H1 (cell line): Measurements from ENCODE around the gene PRR12. TPM values are rescaled to one million over a fixed set of nuclear protein-coding genes. Genes with fewer than 3 reads are reported as not detected.

Experiments
- CTCF ChIA-PET: fragments of 300-600 bp; sonication (Branson Sonifier 250); formaldehyde crosslinking; loops from one replicate; lab custom pipeline; 2021; ENCODE audit not compliant: partially characterized antibody; lab: Charles Lee
- POLR2A ChIA-PET: fragments of 300-600 bp; sonication (Branson Sonifier 250); formaldehyde crosslinking; loops from one replicate; lab custom pipeline; 2021; ENCODE audit warnings: inconsistent platforms; ENCODE audit not compliant: partially characterized antibody; lab: Charles Lee
- DNase-seq, 2 experiments: peaks; one replicate each; pipeline versions ENCODE4 v3.0.0 to v3.0.0-alpha.2; 2010 to 2022; ENCODE audit warnings: low spot score in 2 of 2, low read depth in 1 of 2, mixed read lengths in 1 of 2
- FAIRE-seq: peaks from 2 replicates; lab custom pipeline; 2011; peaks lifted over from hg19 to GRCh38; lab: Jason Lieb, UNC
- H2AFZ ChIP-seq: 2 replicates; pipeline ENCODE4 v1.8.1; 2012; ENCODE audit warnings: low read length, inconsistent platforms
- H2AK5ac ChIP-seq: 2 replicates; pipeline ENCODE4 v1.6.1; 2013; ENCODE audit warnings: low read depth, low read length
- H2BK120ac ChIP-seq: replicated peaks from 2 replicates; pipeline ENCODE3; 2013; ENCODE audit warnings: low read depth, low read length, inconsistent platforms
- H2BK12ac ChIP-seq: 2 replicates; pipeline ENCODE4 v1.6.1; 2013; ENCODE audit warnings: low read depth, low read length
- H2BK15ac ChIP-seq: 2 replicates; pipeline ENCODE4 v1.6.1; 2013; ENCODE audit warnings: low read length
- H2BK20ac ChIP-seq: 2 replicates; pipeline ENCODE4 v1.6.1; 2013; ENCODE audit warnings: low read length
- H2BK5ac ChIP-seq: 2 replicates; pipeline ENCODE4 v1.6.1; 2013; ENCODE audit warnings: low read depth, low read length
- H3K14ac ChIP-seq: 2 replicates; pipeline ENCODE4 v1.6.1; 2013; ENCODE audit warnings: inconsistent platforms; ENCODE audit not compliant: insufficient read length
- H3K18ac ChIP-seq: 2 replicates; pipeline ENCODE4 v1.6.1; 2013; ENCODE audit warnings: low read length; ENCODE audit errors: extremely low read depth
- H3K23ac ChIP-seq: 2 replicates; pipeline ENCODE4 v1.6.1; 2013; ENCODE audit warnings: inconsistent platforms; ENCODE audit not compliant: insufficient read length
- H3K23me2 ChIP-seq: 2 replicates; pipeline ENCODE4 v1.6.1; 2013; ENCODE audit warnings: low read depth, low read length
- H3K27ac ChIP-seq: 2 replicates; pipeline ENCODE4 v1.6.1; 2011; ENCODE audit warnings: low read depth, low read length, inconsistent platforms
- H3K27me3 ChIP-seq, 4 experiments: replicated peaks in 1 of 4; 1 replicate in 1 of 4; 2 replicates in 3 of 4; pipeline versions ENCODE4 v1.6.1 to v1.8.1; 2011 to 2013; ENCODE audit warnings: low read length in 3 of 4, mild to moderate bottlenecking in 3 of 4, inconsistent platforms in 2 of 4, mixed read lengths in 2 of 4, moderate library complexity in 1 of 4; ENCODE audit not compliant: control insufficient read depth in 3 of 4, insufficient read depth in 3 of 4; ENCODE audit errors: extremely low read depth in 1 of 4
- H3K36me3 ChIP-seq, 4 experiments: 2 replicates each; pipeline versions ENCODE4 v1.6.1 to v1.8.1; 2011 to 2013; ENCODE audit warnings: mild to moderate bottlenecking in 4 of 4, low read length in 3 of 4, moderate library complexity in 2 of 4, control low read depth in 1 of 4, inconsistent platforms in 1 of 4; ENCODE audit not compliant: insufficient read depth in 4 of 4, control insufficient read depth in 2 of 4
- H3K4ac ChIP-seq: replicated peaks from 2 replicates; pipeline ENCODE3; 2013; ENCODE audit warnings: low read length, low read depth, mixed read lengths, inconsistent platforms; ENCODE audit not compliant: insufficient read length
- H3K4me1 ChIP-seq, 4 experiments: replicated peaks in 1 of 4; 1 replicate in 1 of 4; 2 replicates in 3 of 4; pipeline versions ENCODE4 v1.6.1 to v1.8.1; 2011 to 2013; ENCODE audit warnings: low read length in 3 of 4, inconsistent platforms in 2 of 4, mixed read lengths in 1 of 4; ENCODE audit not compliant: insufficient read depth in 4 of 4, control insufficient read depth in 3 of 4
- H3K4me2 ChIP-seq, 2 experiments: 2 replicates each; pipeline versions ENCODE4 v1.6.1 to v1.8.1; 2011 to 2013; ENCODE audit warnings: low read depth in 2 of 2, low read length in 2 of 2, control low read depth in 1 of 2, inconsistent platforms in 1 of 2, mild to moderate bottlenecking in 1 of 2; ENCODE audit not compliant: insufficient read depth in 1 of 2
- H3K4me3 ChIP-seq, 4 experiments: fragments of 200-600, 300-600 bp in 1 of 4; sonication (generic), shearing (Covaris generic), sonication (Bioruptor Twin) in 1 of 4; 2 replicates each; pipeline versions ENCODE4 v1.5.1 to v1.8.1; 2011 to 2016; ENCODE audit warnings: low read length in 4 of 4, low read depth in 3 of 4, control low read depth in 2 of 4, inconsistent platforms in 2 of 4, mild to moderate bottlenecking in 2 of 4, mixed read lengths in 1 of 4, moderate library complexity in 1 of 4; ENCODE audit not compliant: insufficient read depth in 2 of 4; ENCODE audit errors: extremely low read depth in 1 of 4
- H3K56ac ChIP-seq: replicated peaks from 2 replicates; pipeline ENCODE3; 2013; ENCODE audit warnings: low read depth, mild to moderate bottlenecking, mixed read lengths, low read length, inconsistent platforms; ENCODE audit not compliant: insufficient read length
- H3K79me1 ChIP-seq: 2 replicates; pipeline ENCODE4 v1.6.1; 2013; ENCODE audit warnings: low read depth, low read length, control low read depth
- H3K79me2 ChIP-seq, 2 experiments: 2 replicates each; pipeline versions ENCODE4 v1.6.1 to v1.8.1; 2012 to 2013; ENCODE audit warnings: low read length in 2 of 2, mild to moderate bottlenecking in 2 of 2, inconsistent platforms in 1 of 2; ENCODE audit not compliant: insufficient read depth in 2 of 2, control insufficient read depth in 1 of 2
- H3K9ac ChIP-seq, 4 experiments: replicated peaks in 1 of 4; 1 replicate in 1 of 4; 2 replicates in 3 of 4; pipeline versions ENCODE4 v1.6.1 to v1.8.1; 2011 to 2013; ENCODE audit warnings: low read depth in 3 of 4, low read length in 3 of 4, control low read depth in 2 of 4, mild to moderate bottlenecking in 2 of 4, moderate library complexity in 2 of 4, inconsistent platforms in 1 of 4; ENCODE audit errors: extremely low read depth in 1 of 4
- H3K9me3 ChIP-seq, 2 experiments: 2 replicates each; pipeline versions ENCODE4 v1.6.1 to v1.8.1; 2012 to 2013; ENCODE audit warnings: mild to moderate bottlenecking in 2 of 2, moderate library complexity in 2 of 2, control low read depth in 1 of 2, inconsistent platforms in 1 of 2, low read depth in 1 of 2, low read length in 1 of 2, mixed read lengths in 1 of 2; ENCODE audit not compliant: insufficient read depth in 2 of 2
- H4K20me1 ChIP-seq, 2 experiments: replicated peaks in 1 of 2; 2 replicates each; pipeline versions ENCODE3 to v1.8.1; 2011 to 2013; ENCODE audit warnings: inconsistent platforms in 2 of 2, low read length in 2 of 2, mild to moderate bottlenecking in 1 of 2; ENCODE audit not compliant: insufficient read depth in 2 of 2, control insufficient read depth in 1 of 2
- H4K5ac ChIP-seq: 2 replicates; pipeline ENCODE4 v1.6.1; 2013; ENCODE audit warnings: low read length, low read depth, mixed read lengths, inconsistent platforms; ENCODE audit not compliant: insufficient read length
- H4K8ac ChIP-seq: 2 replicates; pipeline ENCODE4 v1.8.0; 2013; ENCODE audit warnings: mild to moderate bottlenecking, moderate library complexity, low read length, inconsistent platforms; ENCODE audit not compliant: insufficient read depth; ENCODE audit errors: extremely low read depth
- H4K91ac ChIP-seq: replicated peaks from 2 replicates; pipeline ENCODE3; 2013; ENCODE audit warnings: low read length, mixed read lengths, inconsistent platforms; ENCODE audit not compliant: insufficient read length
- CREB1 ChIP-seq: IDR thresholded peaks from 2 replicates; pipeline ENCODE4 v1.6.1; 2012; ENCODE audit warnings: inconsistent platforms
- CTCF ChIP-seq, 3 experiments: IDR thresholded peaks; 1 replicate in 2 of 3; 2 replicates in 1 of 3; pipeline versions ENCODE4 v1.5.1 to v1.6.1; 2011; ENCODE audit warnings: low read length in 3 of 3, mild to moderate bottlenecking in 3 of 3, inconsistent platforms in 2 of 3, low read depth in 1 of 3, moderate library complexity in 1 of 3; ENCODE audit not compliant: insufficient read depth in 1 of 3; ENCODE audit errors: control extremely low read depth in 1 of 3
- FOSL1 ChIP-seq: IDR thresholded peaks from 2 replicates; pipeline ENCODE4 v1.6.1; 2011; ENCODE audit warnings: mild to moderate bottlenecking, low read depth, low read length, moderate library complexity; ENCODE audit not compliant: insufficient read depth
- GABPA ChIP-seq: IDR thresholded peaks from 2 replicates; pipeline ENCODE4 v1.6.1; 2011; ENCODE audit warnings: mild to moderate bottlenecking, low read length, moderate library complexity, borderline replicate concordance; ENCODE audit not compliant: insufficient read depth
- MAX ChIP-seq: IDR thresholded peaks from 2 replicates; pipeline ENCODE4 v1.6.1; 2012; ENCODE audit warnings: inconsistent platforms
- POU5F1 ChIP-seq: IDR thresholded peaks from 2 replicates; pipeline ENCODE4 v1.6.1; 2011; ENCODE audit warnings: low read depth, mild to moderate bottlenecking, low read length, moderate library complexity
- RNF2 ChIP-seq: fragments of 200-900, 300-1000 bp; sonication (generic); IDR thresholded peaks from 2 replicates; pipeline ENCODE4 v1.7.1; 2016; ENCODE audit warnings: borderline replicate concordance, low read depth, mild to moderate bottlenecking, antibody characterized with exemption, low read length; ENCODE audit not compliant: poor library complexity, severe bottlenecking; ENCODE audit errors: missing control alignments
- SIX5 ChIP-seq: IDR thresholded peaks from 2 replicates; pipeline ENCODE4 v1.6.1; 2011; ENCODE audit warnings: mild to moderate bottlenecking, low read depth, low read length
- SP4 ChIP-seq: IDR thresholded peaks from 2 replicates; pipeline ENCODE4 v1.6.1; 2012; ENCODE audit warnings: low read length, inconsistent platforms
- SRF ChIP-seq: IDR thresholded peaks from 2 replicates; pipeline ENCODE4 v1.6.1; 2011; ENCODE audit warnings: mild to moderate bottlenecking, low read depth, low read length, moderate library complexity
- TBP ChIP-seq: IDR thresholded peaks from 2 replicates; pipeline ENCODE4 v1.6.1; 2011; ENCODE audit warnings: low read depth, low read length, improper control_type of control experiment
- WGBS, 2 experiments: shearing (Covaris generic) in 1 of 2; methylation state at CpG; one replicate each; pipeline versions ENCODE4 v1.1.6 to v1.1.7; 2013 to 2015; ENCODE audit warnings: low lambda C conversion rate in 2 of 2, mixed read lengths in 2 of 2, inconsistent platforms in 1 of 2, low coverage in 1 of 2, missing lambda C conversion rate in 1 of 2; ENCODE audit not compliant: insufficient replicate concordance in 2 of 2, insufficient coverage in 1 of 2, insufficient read length in 1 of 2; ENCODE audit errors: extremely low coverage in 1 of 2, missing lambda C conversion rate in 1 of 2; 5-methylcytosine and 5-hydroxymethylcytosine counted together
- polyA plus RNA-seq, 7 experiments: library from polyadenylated mRNA; depleted of rRNA in 3 of 7; stranded (reverse) in 5 of 7; unstranded in 2 of 7; fragments of >200 nt in 5 of 7; fragments of 200-250 nt in 2 of 7; gene quantifications; 1 replicate in 5 of 7; 2 replicates in 1 of 7; 4 replicates in 1 of 7; pipeline versions ENCODE4 v1.2.1 to v1.2.3, GENCODE V29; 2011 to 2013; ENCODE audit warnings: missing spikeins in 2 of 7, mixed read lengths in 2 of 7
- total RNA-seq: library from RNA; stranded (reverse); fragmentation: NEBNext Ultra II Directional; extraction: Animal tissue kit (Norgen Biotek cat#: 25700); gene quantifications from 2 replicates; pipeline ENCODE4 v1.2.1, GENCODE V29; 2021

PRR12 gene
- total and polyA plus RNA-seq, 2 of the 8 experiments (the other 6 are each of a cell fraction or from before 2014, with no cell fraction given) = 2.5 to 59.4 TPM

- Histone ChIP-seq H3K56ac (no peak overlapping the region), H3K9me3 (no peaks in the 10 kb centered on the region), H3K23me2 (no peaks in the 10 kb centered on the region), H2BK120ac (no peak overlapping the region), H3K36me3 (peaks cover 20 to 63% (median 41%) of the 10 kb centered on the region in 4 experiments), H2BK20ac (no peak overlapping the region), H3K14ac (no peak overlapping the region), H4K5ac (no peak overlapping the region), H3K27ac (no peak overlapping the region), H3K18ac (no peak overlapping the region), H2BK12ac (no peak overlapping the region), H3K27me3 (no peaks in the 10 kb centered on the region), H3K79me2 (peaks cover 0 to 22% of the 10 kb centered on the region in 2 experiments; a peak in 2 of 4 replicates), H4K8ac (no peak overlapping the region), H2BK5ac (no peak overlapping the region), H3K4me2 (no peak overlapping the region), H4K20me1 (peaks cover 12 to 21% of the 10 kb centered on the region in 2 experiments), H3K9ac (no peak overlapping the region), H4K91ac (no peak overlapping the region), H3K4me1 (no peaks in the 10 kb centered on the region), H2BK15ac (no peak overlapping the region), H2AK5ac (no peak overlapping the region), H3K4ac (no peak overlapping the region), H3K79me1 (peaks cover 9% of the 10 kb centered on the region), H3K4me3 (no peak overlapping the region), H3K23ac (no peak overlapping the region), H2AFZ (no peak overlapping the region)
- 94% methylated on average over 7 of the region's 7 CpGs; no CpG with 5 or more reads in 1 of the 2 experiments for WGBS, 2 experiments
- ChIA-PET CTCF (interaction anchor here (1.0 to 1.8 kb wide), 7 partner anchors 20 to 111 kb away, joined by 4 to 6 read pairs (median 4); no protein-coding TSS in a partner anchor), POLR2A (interaction anchor here (1.1 to 50.7 kb wide), 8 partner anchors 8 to 117 kb away, joined by 3 to 840 read pairs (median 5); partner anchors contain the start of genes CPT1C, NOSIP, PRMT1 and PRR12)
- DNase-seq (no peak), FAIRE-seq (no peak)
- no peak for TF ChIP-seq CREB1
- TF ChIP-seq GABPA = no peak
- no peak for TF ChIP-seq FOSL1
- no peak for TF ChIP-seq CTCF (IDR thresholded peaks at IDR 0.05; ENCODE audit: control extremely low read depth in 1 of 3, insufficient read depth in 1 of 3, low read depth in 1 of 3, low read length in 3 of 3)
- TF ChIP-seq RNF2 = no peak
- TF ChIP-seq MAX = no peak
- no peak for TF ChIP-seq TBP
- no peak for TF ChIP-seq SIX5
- no peak for TF ChIP-seq SP4
- no peak for TF ChIP-seq POU5F1
- TF ChIP-seq SRF = no peak
Measured at GRCh38 chr19:49616532-49616931, 25.6 kb downstream of the PRR12 start.
